ENCODE measurements around the gene FLVCR2.

DNA sequence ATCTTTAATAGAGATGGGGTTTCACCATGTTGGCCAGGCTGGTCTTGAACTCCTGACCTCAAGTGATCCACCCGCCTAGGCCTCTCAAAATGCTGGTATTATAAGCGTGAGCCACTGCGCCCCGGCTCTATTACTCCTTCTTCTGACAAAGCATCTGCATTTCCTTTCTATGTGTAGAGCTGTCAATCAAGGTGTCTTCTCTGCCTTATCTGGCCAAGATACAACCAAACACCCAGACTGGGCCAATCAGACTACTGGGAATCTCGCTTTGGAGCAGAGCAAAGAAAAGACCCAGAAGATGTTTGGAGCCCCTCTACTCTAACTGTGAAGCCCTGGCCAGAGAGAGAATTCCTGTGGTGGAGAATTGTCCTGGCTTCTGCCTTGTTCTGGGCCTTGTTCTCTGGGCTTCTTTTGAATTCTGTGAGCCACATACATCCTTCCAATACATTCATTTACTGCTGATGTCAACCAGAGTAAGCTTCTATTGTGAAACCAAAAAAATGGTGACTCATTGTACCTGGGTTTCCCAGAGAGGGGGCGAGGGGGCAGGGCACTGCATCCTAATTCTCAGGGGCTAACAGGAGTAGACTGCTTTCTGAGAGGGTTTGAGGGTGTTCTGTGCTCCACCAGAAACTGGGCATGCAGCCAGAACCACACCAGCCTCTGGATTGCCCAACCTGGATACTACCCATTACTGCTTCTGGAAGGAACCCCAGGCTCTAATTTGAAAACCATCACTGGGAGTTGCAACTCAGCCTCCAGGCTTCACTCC, 18.8 kb upstream of the FLVCR2 start:
- TF ChIP-seq FOXP2 (optimal IDR thresholded peaks at IDR 0.05; ENCODE audit: borderline replicate concordance, extremely low read depth, extremely low read length, insufficient read depth): no peak
- no peak for TF ChIP-seq POLR2AphosphoS5 (IDR thresholded peaks at IDR 0.05; ENCODE audit: low read depth, low read length)
- no peak for TF ChIP-seq SIN3A (IDR thresholded peaks at IDR 0.05; ENCODE audit: borderline replicate concordance, insufficient read depth, low read length)
- TF ChIP-seq, protein P1, sequence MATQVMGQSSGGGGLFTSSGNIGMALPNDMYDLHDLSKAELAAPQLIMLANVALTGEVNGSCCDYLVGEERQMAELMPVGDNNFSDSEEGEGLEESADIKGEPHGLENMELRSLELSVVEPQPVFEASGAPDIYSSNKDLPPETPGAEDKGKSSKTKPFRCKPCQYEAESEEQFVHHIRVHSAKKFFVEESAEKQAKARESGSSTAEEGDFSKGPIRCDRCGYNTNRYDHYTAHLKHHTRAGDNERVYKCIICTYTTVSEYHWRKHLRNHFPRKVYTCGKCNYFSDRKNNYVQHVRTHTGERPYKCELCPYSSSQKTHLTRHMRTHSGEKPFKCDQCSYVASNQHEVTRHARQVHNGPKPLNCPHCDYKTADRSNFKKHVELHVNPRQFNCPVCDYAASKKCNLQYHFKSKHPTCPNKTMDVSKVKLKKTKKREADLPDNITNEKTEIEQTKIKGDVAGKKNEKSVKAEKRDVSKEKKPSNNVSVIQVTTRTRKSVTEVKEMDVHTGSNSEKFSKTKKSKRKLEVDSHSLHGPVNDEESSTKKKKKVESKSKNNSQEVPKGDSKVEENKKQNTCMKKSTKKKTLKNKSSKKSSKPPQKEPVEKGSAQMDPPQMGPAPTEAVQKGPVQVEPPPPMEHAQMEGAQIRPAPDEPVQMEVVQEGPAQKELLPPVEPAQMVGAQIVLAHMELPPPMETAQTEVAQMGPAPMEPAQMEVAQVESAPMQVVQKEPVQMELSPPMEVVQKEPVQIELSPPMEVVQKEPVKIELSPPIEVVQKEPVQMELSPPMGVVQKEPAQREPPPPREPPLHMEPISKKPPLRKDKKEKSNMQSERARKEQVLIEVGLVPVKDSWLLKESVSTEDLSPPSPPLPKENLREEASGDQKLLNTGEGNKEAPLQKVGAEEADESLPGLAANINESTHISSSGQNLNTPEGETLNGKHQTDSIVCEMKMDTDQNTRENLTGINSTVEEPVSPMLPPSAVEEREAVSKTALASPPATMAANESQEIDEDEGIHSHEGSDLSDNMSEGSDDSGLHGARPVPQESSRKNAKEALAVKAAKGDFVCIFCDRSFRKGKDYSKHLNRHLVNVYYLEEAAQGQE (IDR thresholded peaks at IDR 0.05; ENCODE audit: insufficient read depth in 1 of 2, low read depth in 2 of 2, low read length in 2 of 2): no peak
- TF ChIP-seq TAF1 (IDR thresholded peaks at IDR 0.05; ENCODE audit: borderline replicate concordance, insufficient read depth, low read length): no peak

Data from PFSK-1 (cell line).